Stimulated activated CD8-positive, alpha-beta memory T cell treated with anti-CD3 and anti-CD28 coated beads, Interleukin-12 subunit alpha, Interleukin-12 subunit beta, amount 100 ng/mL, for 4 hours (primary cell): ENCODE measurements around the gene KCNC3.
A peak's percentile ranks its signal among the peaks of the same experiment; 100 is the strongest.
"Not testable (repeated sequence)": the region's sequence is repeated elsewhere in the genome, so short reads cannot be mapped to it uniquely, and the experiment has no call there.

ENCODE experiments used
- DNase-seq: peaks from one replicate; pipeline ENCODE4 v3.0.0-alpha.2; 2020; ENCODE audit warnings: low read depth

KCNC3 gene

DNA sequence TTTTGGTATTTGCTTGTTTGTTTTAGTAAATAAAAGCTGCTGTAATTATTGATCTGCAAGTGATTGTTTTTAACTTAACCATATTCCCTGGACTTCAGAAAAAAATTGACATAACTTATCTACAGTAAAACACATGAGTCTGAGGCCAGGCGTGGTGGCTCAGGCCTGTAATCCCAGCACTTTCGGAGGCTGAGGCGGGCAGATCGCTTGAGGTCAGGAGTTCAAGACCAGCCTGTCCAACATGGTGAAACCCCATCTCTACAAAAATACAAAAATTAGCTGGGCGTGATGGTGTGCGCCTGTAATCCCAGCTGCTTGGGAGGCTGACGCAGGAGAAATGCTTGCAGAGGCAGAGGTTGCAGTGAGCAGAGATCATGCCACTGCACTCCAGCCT lies 24.3 kb upstream of the KCNC3 start:
- not testable (repeated sequence) for DNase-seq

DNA sequence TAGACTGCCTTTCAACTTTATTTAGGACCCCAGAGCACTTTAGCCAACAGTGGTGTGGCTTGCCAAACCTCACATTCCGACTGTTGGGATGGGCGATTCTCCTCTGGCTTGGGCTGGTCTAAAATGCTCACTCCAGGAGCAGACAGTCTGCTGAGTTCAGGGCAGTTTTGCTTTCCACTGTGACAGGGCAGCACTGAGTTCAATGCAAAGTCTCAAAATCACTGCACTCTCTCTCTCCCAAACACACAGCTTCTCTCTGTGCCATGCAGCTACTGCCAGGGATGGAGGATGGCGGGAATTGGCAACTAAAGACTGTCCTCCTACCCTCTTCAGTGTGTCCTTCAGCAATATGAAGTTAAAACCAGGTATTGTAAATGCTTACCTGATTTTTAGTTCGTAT lies 23.1 kb upstream of the KCNC3 start:
- no peak for DNase-seq

DNA sequence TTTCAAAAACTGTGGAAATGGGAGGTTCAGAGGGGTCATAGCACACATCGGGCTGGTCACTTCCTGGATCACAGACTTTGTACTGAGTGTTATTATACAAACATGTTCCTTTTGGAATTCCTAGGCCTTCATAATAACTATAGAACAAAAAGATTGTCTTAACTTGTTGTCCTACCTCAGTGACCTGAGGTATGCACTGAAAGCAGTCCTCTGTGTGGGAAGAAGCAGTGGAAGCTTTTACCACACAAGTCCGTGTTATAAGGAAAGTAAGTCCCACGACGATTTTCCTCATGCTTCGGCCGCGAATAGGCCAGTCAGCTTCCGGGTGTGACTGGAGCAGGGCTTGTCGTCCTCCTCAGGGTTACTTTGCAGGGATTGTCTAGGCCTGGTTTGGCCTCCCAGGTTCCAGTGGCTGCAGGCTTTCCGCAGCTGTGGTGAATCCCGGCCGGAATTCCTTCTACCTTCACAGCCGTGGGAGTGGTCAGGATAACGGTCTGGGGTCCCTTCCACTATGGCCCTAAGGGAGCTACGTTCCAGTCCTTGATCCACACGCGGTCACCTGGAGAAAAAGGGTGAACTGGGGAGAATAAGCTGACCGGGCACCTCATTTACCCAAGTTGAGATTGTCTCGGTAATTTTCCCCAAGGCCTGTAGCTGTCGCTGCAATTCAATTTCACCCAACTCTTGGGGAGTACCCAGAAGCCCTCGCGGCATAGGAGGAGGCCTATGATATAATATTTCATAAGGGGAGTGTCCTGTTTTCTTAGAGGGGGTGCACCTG lies 20.3 kb upstream of the KCNC3 start:
- DNase-seq, result no peak

DNA sequence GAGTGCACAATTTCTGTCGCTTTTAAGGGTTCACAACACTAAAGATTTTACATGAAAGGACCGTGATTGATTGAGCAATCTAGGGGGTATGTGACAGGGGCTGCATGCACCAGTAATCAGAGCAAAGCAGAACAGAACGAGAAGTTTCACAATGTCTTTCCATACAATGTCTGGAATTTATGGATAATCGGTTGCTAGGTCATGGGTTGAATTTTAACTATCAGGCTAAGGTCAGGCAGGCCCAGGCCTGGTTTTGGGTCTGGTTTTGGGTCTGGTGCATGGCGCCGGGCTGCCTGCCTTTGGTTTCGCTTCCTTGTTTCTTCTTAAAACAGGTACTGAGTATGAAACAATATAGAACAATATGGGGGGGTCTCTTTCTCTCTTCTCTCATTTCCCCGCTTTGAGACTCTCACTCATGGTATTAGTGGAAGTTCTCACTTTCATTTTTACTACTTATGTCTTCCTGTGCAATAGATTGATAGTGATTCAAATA lies 18.0 kb upstream of the KCNC3 start:
- not testable (repeated sequence) for DNase-seq

DNA sequence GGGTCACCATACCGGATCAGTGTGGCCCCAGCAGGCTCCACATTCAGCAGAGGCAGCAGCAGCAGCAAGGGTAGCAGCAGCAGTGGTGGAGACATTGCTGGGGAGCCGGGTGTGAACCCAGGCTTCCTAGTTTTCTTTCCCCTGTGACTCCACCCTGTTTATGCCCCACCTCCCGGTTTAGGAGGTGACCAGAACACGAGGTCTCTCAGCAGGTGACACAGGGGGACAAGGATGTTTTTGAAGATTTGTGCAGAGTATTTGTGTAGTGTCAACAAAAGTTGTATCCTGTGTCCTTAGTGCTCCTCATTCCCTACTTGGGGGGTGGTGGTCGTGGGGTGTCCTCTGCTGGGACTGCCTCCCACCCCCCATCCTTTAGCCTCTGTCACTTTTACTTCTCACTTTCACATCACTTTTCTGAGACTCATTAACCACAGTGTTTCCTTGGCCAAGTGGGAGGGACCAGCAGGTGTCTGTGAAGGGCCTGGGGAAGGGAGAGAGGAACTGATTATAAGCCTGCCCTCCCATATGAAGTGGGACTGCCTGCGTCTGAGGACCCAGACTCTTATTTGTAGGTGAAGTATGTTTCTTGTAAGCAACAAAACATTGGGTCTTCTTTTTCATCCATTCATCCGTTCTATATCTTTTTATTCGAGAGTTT lies 15.6 kb upstream of the KCNC3 start:
- no peak for DNase-seq

DNA sequence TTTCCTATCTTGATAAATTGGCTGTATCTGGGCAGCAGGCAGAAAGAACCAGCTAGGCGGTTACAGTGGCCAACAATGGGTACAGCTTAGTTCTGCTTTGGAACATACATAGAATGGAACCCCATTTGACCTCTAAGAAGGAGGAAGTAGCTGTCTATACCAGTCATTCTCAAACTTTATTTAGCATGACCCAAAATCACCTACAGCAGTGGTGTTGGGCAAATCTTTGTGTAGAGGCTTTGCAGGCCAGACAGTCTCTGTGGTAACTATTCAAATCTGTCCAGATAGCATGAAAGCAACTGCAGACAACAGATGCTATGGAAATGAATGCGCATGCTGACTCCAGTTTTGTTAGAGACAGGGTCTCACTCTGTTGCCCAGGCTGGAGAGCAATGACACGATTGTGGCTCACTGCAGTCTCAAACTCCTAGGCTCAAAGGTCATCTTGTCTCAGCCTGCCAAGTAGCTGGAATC lies 12.0 kb upstream of the KCNC3 start:
- DNase-seq, result no peak

DNA sequence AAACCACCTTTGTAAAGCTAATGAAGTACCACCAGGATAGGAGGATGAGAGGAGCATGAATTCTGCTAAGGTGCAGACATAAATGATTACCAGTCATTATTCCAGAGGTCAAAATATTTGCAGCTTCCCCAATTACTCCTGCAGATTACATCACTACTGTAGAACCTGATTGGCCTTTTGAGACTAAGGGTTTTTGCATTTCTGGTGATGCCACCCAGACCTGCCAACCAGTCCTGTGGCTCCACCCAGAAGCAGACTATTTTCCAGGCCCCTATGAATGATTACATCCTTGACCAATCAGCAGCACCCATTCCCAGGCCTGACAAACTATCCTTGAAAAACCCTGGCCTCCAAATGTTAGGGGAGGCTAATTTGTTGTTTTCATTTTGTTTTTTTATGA lies 11.2 kb upstream of the KCNC3 start:
- no peak for DNase-seq

DNA sequence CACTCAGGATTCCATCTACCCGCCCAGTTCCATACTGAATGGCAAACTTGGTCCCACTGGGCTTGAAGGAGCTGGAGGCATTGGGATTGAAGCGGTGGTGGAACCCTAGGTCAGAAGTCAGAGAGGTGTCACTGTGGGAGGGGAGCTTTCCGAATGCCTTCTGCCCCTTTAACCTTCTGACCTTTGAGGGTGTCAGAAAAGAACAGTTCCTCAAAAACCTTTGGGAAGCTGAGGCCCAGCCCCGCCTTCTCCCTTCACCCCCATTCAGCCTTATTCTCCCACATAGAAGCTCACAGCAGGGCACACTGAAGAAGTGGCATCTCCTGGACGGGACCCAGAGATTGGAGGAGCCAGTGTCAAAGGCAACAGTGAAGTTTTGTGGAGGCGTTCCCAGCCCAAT lies 7.9 kb upstream of the KCNC3 start:
- not testable (repeated sequence) for DNase-seq

DNA sequence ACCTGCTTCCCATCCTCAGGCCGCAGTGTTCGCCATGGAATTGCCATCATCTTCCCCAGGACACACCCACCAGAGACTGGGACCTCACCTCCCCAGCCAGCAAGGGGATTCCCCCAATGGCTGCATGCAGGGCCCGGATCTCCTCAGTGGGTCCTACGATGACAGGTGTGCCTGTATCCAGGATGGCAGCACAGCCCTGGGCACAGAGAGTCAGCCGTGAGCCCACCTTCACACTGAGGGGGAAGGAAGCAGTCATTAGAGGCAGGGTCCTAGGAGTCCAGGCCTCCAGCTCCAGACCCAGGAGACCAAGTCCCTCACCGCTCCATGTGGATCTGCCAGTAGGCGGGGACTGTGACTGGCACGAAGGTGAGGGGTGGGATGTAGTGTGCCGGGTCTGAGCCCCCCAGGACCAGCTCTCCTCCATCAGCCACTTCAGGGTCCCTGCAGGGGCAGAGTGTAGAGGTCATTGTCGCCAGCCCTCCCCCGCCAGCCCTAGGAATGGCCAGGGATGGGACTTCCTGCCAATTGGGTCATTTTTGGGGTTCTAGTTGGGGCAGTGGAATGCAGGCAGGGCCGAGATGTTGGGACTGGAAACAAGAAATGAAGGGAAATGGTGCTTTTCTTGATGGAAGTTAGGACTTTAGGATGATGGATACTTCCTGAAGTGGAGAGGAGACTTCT lies 5.7 kb upstream of the KCNC3 start:
- no peak for DNase-seq

DNA sequence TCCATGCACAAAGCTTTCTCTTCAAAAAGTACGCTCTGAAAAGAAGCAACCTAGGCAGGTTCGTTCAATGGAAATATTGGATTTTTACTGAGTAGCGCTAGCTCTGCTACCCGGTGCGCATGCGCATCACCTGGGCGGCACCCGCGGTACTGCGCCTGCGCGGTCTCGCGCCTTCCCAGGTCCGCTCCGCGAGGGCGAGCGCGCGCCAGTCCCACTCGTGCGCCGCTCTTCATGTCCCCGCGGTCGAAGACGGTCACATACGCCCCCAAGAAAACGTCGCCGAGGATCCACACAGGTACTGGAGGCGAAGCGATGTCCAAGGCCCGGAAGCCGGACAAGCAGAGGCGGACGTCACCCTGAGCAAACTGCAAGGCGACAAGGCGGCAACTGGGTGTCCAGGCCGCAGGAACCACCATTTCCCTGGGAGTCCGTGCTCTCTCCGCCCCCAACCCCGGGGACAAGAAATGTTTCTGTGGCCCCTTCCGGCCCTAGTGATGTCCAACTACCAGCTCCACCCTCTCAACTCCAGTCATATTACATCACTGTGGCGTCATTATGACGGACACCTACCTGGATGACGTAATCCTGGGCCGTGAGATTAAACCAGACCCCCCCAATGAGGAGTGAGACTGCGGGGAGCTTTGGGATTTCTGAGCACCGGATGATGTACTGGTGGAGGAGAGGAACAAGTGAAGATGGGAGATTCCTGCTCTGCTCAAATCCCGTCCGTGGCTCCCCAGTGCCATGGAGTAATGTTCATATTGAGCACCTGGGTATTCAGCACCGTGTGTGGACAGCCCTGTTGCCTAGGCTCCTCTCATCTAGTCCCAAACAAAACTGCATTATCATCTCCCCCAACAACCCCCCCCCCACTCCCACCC lies 4.8 kb upstream of the KCNC3 start:
- DNase-seq, result peak; percentile 74

DNA sequence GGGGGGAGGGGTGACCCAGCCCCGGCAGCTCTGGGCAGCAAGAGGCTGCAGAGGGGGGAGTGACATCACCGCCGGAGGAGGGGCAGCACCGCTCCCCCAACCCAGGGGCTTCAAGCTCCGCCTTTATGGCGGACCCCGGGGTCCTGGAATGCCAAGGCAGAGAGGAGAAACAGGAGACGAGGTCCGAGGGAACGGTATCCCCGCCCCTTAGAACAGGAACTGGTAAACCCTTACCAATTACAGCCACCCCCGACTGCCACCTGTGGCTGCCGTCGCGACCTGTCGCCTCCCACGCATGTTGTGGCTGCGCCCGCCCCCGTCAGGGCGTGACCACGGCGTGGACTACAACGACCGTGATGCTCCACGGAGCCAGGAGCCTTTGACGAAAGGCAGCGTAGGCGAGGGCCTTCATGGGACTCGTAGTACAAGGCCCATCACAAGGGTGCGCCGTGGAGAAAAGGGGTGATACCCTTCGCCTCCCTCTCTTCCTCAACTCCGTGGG lies 4.1 kb upstream of the KCNC3 start:
- DNase-seq, result peak; percentile 76

DNA sequence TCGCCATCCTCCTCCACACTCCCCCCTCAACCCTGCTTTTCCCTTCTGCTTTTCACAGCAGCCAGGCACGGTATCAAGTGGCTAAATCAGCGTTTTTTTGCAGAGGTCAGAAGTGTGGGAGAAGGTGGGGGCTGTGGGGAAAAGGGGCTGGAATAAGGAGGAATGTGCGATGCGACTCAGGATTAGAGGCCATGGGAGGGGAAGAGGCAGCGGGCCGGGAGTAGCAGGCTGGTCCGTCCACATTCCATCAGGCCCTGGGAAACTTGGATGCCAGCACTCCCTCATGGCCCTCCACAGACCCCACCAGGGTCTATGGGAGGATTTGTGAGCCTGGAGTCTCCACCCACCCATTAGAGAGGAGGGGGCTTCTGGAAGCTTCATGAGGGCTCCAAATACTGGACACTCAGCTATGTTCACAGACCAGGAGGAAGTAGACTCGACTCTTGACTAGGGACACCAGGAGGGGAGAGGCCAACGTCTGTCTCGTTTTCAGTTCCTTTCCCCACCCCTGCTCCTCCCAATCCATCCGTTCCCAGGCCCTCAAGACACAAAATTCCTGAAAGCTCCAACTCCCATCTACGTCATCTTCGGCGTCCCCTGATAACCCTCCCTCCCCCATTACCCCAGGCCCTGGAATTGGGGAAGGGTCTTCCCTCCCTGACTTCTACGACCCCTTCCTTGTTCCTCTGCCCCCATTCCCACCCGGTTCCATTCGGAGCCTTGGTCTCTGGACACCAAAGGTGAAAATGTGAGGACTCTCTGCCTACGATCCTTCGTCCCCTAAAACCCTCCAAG lies 3.3 kb upstream of the KCNC3 start:
- no peak for DNase-seq

DNA sequence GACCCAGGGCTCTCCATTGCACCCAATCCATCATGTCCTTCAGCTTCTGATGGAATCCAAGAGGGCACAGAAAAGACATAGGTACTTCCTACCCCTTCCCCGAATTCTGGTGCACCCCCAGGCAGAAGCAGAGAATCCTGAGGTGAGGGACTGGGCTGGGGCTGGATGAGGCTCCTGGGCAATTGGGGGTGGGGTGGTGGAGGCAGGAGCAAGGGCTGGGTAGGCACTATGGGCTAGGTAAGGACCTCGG lies 2.7 kb upstream of the KCNC3 start:
- DNase-seq, result no peak

DNA sequence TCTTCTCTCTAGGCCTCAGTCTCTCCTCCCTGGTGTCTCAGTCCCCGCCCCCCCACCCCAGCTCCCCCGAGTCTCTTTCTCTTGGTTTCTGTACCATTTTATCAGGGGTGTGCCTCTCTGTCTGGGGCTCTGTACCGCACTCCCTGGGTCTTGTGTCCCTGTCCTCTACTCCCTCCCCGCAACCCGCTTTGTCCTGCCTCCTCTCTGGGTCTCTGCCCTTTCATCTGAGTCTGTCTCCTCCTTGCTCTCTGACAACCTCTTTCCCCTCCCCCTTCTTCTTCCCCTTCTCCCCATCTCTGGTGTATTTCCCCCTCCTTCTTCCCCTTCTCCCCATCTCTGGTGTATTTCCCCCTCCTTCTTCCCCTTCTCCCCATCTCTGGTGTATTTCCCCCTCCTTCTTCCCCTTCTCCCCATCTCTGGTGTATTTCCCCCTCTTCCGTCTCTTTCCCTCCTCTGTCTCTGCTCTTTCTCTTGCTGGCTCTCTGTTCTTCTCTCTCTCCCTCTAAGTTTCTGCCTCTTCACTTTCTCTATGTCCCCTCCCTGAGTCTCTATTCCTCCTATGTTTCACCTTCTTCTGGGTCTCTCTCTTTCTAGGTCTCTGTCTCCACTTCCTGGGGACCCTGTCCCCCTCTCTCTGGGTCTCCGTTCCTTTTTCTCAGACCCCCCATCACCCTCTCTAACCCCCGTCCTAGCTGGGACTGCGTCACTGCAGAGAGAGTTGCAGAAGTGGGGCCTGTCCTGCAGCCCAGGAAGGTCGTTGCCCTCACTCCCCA lies 2.2 kb upstream of the KCNC3 start:
- DNase-seq, result no peak

DNA sequence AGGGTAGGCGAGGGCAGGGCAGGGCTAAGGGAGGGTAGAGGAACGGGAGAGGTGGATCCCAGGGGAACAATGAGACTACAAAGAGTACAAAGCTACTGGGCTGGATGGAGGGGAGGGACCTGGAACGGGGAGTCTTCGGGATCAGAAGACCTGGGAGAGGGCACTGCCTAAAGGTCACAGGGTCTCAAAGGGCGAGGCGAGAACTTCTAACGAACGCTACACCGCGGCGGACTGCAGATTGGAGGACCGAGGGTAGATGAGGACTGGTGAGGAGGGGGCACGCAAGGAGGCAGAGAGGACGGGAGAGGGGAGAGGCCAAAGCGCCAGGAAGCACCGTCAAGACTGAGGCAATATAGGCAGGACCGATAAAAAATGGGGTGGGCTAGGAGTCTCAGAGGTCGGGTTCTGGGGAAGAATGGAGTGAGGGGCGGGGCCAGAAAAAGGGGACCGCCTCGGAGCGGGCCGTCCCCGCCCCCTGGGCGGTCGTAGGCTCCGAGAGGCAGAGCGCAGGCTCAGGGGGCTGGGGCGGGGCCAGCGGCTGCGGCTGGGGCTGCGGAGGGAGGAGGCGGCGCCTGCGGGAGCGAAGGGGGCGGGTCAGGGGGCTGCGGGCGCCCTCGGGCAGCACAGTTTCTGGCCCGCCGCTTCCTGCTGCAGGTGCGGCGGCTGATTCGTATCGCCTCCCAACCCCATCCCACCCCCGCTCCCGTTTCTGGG lies 1.3 kb upstream of the KCNC3 start:
- DNase-seq, result peak; percentile 56

DNA sequence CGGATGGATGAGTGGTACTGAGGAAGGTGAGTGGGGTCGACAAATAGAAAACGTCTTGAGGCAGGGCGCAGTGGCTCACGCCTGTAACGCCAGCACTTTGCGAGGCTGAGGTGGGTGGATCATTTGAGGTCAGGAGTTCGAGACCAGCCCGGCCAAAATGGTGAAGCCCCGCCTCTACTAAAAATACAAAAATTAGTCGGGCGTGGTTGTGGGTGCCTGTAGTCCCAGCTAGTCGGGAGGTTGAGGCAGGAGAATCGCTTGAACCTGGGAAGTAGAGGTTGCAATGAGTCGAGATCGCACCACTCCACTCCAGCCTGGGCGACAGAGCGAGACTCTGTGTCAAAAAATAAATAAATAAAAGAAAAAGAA lies 733 bp upstream of the KCNC3 start:
- not testable (repeated sequence) for DNase-seq

DNA sequence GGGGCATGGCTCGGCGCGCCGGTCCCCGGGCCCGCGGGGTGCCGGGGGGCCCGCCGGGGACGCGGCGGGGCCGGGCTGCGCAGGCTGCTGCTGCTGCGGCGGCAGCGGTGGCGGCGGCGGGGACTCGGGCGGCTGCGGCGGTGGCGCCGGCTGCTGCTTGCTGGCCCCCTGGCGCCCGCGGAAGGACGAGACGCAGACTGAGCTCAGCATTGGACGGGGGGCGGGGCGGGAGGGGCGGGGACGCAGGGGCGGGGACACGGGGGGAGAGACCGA lies 368 bp downstream of the KCNC3 start:
- no peak for DNase-seq

DNA sequence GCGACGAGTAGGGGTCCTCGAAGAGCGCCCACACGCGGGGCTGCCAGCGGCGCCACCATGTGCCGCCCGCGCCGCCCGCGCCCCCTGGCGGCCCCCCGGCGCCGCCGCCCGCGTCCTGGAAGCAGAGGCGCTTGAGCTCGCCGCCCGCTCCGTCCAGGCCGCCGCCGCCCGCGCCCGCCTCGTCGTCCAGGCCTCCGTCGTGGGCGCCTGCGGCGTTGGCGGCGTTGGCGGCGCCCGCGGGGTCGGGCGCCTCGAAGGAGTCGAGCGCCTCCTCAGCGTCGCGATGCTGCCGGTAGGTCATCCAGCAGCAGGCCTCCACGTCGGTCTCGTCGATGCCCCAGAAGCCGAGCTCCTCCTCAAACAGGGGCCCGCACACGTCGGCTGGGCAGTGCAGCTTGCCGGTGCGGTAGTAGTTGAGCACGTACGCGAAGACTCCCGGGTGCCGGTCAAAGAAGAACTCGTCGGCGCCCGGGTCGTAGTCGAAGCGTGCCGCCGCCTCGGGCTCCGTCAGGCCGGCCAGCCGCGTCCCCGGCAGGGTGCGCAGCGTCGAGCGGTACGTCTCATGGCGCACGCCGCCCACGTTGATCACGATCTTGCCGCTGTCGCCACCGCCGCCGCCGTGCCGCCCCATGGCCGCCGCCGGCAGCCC lies 829 bp downstream of the KCNC3 start:
- DNase-seq, result no peak

DNA sequence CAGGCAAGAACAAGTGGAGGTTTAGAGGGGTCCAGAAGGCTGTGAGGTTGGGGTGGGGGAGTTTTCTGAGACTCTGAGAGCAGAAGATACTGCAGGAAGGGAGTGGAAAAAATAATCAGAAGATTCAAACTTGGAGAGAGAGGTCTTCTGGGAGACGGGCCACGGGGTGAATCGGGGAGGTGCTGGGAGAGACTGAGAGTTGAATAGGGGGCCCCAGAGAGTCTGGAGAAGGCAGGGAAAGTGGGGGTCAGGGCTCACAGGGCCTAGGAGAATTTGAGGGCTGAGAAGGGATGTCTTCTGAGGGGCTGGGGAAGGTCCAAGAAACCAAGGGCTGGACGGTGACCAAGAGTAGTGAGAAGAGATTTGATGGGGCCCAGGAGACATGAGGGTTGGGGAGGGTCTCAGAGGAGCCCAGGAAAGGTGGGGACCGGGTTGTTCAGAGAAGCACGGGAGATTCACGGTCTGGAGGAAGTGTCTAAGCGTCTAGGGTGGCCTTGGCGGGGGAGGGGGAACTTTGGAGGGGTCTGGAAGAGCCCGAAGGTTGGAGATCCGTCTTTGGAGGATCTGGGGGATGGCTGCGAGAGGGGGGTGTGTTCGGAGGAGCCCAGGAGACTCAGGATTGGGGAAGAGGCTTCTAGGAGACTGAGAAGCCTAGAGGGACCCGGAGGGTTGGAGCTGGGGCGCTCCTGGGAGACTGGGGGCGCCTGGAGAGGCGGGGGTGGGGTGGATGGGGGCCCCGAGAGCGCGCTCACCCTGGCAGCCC lies 1.5 kb downstream of the KCNC3 start:
- DNase-seq, result no peak
